HG02943 (cell line): ENCODE data around the gene KRT8.
"Not testable (repeated sequence)": the region's sequence is repeated elsewhere in the genome, so short reads cannot be mapped to it uniquely, and the experiment has no call there.

Experiments
- ATAC-seq: cut with Tn5 transposase; IDR thresholded peaks from one replicate; pipeline ENCODE4 v1.9.1; 2021; ENCODE audit warnings: mild to moderate bottlenecking, low read depth, moderate library complexity; ENCODE audit not compliant: unreplicated experiment

The KRT8 gene

DNA sequence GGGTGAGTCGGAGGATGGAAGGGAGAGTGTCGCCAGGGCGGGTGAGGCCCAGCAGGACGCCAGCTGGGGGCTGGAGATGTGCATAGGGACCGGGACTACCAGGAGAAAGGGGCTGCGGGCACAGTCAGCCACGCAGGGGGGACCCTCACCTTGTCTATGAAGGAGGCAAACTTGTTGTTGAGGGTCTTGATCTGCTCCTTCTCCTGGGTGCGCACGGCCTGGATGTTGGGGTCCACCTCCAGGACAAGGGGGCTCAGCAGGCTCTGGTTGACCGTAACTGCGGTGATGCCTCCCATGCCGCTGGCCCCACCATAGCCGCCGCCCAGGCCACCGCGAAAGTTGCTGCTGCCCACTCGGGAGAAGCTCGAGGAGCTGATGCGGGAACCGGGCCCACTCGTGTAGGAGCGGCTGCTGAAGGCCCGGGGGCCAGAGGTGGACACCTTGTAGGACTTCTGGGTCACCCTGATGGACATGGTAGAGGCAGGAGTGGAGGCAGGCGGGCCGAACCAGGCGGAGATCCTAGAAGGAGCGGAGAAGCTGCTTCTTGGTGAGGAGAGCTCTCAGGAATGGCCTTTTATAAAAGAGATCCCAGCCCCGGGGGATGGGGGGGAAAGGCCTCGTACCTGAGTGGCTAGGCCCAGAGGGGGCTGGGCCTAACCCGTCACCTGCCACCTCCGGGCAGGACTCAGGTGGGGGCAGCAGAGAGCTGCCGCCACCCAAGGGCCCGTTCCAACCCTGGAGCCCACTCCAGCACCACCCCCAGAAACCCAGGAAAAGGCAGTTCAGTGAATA lies at the start of gene KRT8:
KRT8 (minus strand) TSS at position 568 of the 792 bp plus-strand sequence; CDS start at position 473, 95 bp downstream.
- ATAC-seq: not testable (repeated sequence)

DNA sequence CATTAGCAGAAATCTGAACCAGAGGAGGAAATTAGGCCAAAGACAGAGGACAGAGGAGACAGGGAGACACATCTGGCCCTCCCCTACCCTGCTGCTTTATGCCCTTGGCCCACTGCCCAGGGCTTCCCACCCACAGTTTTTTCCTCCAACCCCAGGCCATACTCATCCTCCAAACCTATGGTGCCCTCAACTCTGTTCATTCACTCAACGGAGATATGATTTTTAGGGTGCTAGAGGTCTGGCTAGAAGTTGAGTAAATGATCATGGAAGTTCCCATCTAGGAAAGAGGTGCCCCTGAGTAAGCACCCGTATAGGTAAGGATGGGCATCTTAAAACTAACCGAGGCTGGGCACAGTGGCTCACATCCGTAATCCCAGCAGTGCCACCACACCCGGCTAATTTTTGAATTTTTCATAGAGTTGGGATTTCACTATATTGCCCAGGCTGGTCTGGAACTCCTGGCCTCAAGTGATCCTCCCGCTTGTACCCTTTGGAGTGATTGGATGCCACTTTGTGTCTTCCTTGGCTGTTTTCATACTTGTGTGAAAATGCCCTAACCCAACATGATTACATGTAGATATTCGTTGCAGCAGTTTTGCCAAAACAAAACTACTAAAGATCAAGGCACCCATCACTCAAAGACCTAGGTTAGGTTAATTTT lies 48.4 kb upstream of the KRT8 start:
- no peak for ATAC-seq

DNA sequence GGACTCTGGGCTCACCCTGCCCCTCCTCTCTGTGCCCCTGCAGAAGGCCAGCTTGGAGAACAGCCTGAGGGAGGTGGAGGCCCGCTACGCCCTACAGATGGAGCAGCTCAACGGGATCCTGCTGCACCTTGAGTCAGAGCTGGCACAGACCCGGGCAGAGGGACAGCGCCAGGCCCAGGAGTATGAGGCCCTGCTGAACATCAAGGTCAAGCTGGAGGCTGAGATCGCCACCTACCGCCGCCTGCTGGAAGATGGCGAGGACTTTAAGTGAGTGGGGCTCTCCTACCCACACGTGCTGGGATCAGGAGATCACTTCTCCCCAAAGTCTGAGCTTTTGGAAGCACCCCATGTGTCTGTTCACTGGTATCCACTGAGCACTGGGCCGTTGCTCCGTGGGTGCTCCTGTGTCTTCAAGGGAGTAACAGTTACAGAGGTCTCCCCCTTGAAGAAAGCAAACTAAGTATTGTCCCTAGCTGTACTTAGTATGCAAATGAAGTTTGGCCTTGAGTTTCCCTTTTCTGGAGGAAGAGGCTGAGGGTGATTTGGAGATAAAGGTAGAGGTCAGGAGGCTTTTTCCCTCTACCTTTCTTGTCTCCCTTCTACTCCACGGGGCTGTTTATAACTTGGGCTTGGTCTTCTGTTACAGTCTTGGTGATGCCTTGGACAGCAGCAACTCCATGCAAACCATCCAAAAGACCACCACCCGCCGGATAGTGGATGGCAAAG lies 47.4 kb upstream of the KRT8 start:
- ATAC-seq: no peak

DNA sequence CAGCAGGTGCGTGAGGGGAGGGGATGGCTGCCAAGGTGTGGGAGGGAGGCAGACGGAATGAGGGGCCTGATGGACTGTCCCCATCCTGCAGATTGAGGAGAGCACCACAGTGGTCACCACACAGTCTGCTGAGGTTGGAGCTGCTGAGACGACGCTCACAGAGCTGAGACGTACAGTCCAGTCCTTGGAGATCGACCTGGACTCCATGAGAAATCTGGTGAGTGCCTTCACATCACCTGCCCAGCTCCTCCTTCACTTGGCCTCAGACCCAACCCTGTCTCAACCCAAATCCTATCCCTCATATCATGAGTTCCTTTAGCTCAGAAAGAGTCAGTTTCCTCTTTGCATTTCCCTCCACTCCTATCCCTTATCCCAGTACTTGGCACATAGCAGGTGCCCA lies 46.8 kb upstream of the KRT8 start:
- no peak for ATAC-seq

DNA sequence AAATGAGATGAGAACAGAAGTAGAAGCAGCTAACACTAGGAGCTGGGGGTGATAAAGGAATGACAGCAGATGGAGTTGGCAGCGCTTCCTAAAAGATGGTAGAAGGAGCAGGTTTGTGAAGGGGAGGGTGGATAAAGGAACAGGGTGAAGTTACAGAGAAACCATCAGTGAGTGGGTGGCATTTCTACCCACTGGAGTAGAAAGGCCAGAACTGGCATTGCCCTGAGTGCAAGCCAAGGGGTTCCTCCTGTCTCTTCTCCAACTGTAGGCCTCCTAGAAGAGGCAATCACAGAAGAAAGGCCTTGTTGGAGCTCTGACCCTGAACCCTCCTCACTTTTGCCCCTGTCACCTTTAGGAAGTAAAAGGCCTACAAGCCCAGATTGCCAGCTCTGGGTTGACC lies 46.2 kb upstream of the KRT8 start:
- no peak for ATAC-seq

DNA sequence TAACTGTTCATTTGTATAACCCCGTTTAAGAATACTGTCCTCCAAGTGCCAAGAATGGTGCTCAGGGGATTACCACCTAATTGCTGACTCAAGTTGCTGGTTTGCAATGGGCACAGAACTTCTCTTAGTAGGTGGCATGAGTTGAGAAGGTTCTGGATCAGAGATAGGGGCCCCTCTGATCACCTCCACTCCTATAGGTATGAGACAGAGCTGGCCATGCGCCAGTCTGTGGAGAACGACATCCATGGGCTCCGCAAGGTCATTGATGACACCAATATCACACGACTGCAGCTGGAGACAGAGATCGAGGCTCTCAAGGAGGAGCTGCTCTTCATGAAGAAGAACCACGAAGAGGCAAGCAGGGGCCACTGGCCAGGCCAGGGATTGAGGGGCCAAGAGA lies 45.7 kb upstream of the KRT8 start:
- ATAC-seq: no peak

DNA sequence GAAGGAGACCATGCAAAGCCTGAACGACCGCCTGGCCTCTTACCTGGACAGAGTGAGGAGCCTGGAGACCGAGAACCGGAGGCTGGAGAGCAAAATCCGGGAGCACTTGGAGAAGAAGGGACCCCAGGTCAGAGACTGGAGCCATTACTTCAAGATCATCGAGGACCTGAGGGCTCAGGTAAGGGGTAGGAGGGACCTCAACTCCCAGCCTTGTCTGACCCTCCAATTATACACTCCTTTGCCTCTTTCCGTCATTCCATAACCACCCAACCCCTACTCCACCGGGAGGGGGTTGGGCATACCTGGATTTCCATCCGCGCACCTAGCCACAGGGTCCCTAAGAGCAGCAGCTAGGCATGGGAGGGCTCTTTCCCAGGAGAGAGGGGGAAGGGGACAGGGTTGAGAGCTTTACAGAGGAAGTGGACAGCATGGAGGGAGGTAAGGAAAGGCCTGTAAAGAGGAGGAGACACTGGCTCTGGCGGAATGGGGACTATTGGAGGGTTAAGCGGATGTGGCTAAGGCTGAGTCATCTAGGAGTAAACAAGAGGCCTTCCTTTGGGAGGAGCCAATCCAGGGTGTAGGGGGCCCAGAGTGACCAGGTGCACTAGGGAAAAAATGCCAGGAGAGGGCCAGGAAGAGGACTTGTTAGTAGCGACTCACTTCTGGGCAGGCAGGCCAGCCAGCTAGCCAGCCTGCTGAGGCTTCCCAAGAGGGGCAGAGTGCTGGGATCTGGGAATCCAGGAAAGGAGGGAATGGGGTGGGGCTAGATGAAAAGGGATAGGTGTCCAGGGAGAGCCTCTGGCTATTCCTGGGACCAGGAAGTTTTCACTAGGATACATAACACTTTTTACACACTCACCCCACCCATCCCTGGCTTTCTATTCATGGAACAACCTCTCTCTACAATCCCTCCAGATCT lies 44.8 kb upstream of the KRT8 start:
- ATAC-seq: no peak

DNA sequence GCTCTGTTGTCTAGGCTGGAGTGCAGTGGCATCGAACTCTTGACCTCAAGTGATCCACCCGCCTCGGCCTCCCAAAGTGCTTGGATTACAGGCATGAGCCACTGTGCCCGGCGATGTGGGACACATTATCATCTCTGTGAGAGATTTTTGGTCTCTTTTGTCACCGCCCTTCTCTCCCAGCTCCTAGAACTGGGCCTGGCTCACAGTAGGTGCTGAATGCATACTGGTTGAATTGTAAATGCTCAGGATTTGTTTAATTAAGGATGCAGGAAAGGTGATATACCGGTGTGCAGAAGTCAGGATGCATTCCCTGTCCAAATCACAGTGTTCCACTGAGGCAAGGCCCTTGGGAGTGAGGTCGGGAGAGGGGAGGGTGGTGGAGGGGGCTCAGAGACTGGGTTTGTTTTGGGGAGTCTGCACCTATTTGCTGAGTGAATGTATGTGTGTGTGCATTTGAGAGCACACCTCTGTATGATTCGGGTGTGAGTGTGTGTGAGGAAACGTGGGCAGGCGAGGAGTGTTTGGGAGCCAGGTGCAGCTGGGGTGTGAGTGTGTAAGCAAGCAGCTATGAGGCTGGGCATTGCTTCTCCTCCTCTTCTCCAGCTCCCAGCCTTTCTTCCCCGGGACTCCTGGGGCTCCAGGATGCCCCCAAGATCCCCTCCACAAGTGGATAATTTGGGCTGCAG lies 43.0 kb upstream of the KRT8 start:
- no peak for ATAC-seq

DNA sequence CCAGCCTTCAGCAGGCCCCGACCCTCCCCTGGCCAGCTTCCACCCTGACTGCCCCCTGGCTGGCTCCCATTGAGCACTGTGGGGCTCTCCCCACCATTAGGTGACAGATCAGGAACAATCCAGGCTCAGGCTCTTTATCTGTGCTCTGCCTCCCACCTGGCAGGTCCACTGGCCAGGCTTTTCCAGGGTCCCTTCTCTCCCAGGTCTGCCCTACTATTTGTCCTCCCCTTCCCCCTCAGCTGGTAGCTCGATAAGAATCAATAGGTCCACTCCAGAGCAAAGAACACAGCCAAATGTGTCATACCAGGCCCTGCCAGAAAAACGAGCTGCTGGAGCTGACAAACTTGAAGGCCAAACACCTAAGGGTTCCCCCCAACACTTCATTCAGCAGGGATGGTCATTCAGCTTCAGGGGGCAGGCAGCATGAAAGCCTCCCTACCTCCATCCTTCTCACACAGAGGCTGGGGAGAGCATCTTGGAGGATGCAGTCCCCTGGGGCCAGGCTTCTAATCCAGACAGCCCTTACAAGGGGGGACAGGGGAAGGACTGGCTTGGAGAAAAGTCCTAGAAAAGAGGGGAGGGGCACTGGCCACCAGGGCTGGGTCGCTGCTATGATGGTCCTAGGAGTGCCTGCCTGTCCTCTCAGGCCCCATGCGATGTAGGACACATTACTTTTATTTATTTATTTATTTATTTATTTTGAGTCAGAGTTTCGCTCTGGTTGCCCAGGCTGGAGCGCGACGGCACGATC lies 42.1 kb upstream of the KRT8 start:
- ATAC-seq: no peak

DNA sequence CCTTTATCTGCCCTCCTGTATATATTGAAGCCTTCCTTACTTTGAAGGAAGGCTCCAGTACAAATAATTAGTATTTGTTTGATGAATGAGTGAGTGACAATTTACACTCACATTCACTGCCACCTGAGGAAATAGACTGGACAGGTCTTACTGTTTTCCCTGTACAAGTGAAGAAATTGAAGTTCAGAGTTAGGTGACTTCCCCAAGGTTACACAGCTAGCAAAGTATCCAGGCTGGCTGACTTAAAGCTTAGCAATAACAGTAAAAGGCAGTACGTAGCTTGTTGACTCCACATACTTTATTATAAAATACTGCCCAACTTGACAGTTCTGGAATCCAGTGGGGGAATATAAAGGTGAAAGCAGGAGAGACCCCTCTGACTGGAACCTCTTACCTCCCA lies 41.5 kb upstream of the KRT8 start:
- no peak for ATAC-seq

DNA sequence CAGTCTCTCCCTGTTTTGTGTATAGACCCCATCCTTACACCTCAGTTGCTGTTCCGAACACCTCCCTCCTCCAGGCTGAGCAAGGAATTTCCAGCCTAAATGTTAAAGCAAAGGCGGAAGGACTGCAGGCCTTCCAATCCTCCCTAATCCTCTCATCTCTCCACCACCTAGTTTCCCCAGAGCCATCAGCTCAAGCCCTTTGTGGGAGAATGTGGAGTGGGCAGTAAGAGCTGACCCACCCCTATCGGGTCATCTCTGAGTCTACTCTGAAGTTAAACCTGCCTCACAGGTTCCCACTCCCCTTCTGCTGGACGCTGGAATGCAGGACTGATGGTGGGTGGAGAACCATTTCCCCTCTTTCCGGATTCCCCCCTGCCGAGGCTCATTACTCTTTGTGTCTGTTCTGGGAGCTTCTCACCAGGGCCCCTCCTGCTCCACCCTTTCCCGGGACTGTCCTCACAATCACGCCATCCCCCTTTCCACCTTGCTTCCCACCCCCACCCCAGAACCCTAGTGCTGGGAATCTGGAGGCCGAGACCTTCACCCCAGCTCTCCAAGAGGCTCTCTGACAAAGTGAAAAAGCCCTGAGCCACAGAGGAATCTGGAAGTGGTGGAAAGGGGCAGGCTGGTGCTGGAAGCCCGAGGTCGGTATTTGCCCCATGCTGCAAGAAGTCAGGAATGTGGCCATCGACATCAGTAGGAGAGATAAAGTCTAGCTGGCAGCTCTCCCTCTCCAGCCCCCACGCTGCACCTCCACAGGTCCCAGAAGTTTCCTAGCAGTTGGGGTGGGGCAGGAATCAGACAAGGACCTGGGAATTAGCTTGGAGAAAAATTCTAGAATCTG lies 40.7 kb upstream of the KRT8 start:
- ATAC-seq: no peak

DNA sequence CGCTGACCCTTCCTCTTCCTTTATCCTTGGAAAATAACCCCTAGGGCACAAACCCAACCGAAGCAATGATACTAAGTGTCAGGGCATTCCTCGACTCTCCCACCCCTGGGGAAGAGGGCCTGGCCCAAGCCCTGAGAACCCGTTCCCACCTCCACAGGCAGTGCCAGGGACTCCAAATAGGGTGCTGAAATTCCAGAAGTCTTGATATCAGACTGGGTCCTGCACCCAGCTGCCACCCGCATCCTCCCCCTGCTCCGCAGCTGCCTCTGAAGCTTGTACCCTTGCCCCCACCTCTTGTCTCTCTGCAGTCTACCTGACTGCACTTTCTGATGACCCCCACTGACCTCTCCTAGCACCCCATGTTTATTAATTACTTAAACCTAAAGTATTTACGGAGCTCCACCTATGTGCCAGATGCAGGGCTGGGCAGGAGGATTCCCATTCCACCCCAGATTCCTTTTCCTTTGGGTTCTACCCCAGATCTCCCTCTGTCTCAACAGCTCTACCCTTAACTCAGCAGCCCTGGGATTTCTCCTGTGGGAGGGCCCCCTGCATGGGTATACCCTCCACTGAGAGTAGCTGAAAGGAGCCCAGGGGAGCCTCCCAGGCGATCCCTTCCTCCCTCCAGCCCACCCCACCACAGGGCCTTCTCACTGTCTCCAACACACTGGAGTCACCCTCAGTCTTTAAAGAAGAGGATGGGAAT lies 40.0 kb upstream of the KRT8 start:
- ATAC-seq: no peak

DNA sequence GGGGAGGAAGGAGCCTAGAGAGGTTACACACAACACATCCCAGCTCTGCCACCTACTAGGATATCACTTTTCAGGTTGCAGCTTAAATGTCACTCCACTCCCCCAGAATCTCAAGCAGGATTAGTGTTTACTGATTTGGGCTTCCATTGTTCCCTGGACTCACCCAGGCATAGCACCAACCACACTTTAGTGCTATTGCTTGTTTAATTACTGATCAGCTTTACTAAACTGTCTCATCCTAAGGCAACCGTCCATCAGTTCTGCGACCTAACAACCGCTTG lies 38.0 kb upstream of the KRT8 start:
- ATAC-seq: no peak

DNA sequence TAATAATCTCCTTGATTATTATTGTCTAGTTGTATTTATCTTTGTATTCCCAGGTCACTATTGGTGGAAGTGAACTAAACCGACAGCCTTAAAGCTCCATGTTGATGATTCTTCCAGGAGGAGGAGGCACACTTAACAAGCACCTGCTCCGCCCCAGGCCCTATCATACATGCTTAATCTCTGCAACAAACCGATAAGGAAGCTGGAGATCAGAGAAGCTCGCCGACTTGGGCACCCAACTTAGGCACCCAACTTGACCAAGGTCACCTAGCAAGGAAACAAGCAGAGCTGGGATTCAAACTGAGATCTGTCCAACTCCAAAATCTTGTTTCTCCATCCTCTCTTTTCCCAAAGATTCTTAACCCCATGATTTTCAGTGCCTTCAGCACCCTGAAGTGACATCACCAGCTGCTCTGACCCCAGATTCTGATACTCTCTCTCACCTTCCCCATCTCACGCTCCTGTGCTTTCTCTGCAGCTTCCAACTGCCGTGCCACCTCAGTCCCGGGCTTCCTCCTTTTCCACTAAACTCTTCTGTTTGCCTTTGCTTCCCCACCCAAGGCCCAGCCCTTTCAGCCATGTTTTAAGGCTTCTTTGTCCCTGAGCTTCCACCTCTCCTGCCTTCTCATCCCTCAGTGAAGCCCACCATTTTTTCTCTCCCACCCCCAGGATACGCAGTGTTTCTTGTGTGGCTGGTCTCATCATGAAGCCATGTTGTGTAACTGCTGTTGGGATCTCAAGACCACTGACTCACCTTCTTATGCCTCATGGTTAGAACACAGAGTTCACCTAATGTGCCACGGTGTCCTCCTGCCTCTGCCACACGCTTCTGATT lies 37.4 kb upstream of the KRT8 start:
- no peak for ATAC-seq

DNA sequence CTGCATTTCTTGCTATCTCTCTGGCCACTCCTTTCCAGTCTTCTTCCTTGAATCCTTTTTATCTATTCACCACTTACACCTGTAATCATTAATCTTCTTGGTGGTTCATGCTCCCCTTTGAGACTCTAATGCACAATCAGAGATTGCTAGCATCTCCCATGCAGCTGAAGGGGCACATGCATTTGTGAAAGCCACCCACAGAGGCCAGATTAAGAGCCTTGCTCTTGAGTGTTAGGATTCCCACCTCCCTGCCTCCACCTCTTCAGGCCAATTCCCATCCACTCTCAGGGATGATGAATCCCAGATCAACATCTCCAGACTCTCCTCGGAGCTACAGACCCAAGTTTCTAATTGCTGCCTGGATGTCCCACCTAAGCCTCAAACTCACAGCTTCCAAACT lies 24.7 kb upstream of the KRT8 start:
- no peak for ATAC-seq

DNA sequence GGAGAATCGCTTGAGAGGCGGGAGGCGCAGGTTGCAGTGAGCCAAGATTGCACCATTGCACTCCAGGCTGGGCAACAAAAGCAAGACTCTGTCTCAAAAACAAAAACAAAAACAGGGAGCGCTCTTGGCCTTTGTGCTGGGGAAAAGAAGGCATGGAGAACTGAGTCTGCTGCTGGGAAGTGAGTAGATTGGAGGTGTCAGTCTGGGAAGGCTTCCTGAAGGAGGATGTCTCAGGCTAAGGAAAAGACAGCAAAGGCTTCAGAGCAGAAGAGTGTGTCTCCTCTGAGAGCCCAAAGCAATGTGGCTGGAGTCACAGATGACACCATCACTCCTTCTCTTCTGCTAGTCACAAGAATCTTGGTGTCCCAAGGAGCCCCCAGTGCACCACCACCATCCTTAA lies 23.1 kb upstream of the KRT8 start:
- ATAC-seq: no peak

DNA sequence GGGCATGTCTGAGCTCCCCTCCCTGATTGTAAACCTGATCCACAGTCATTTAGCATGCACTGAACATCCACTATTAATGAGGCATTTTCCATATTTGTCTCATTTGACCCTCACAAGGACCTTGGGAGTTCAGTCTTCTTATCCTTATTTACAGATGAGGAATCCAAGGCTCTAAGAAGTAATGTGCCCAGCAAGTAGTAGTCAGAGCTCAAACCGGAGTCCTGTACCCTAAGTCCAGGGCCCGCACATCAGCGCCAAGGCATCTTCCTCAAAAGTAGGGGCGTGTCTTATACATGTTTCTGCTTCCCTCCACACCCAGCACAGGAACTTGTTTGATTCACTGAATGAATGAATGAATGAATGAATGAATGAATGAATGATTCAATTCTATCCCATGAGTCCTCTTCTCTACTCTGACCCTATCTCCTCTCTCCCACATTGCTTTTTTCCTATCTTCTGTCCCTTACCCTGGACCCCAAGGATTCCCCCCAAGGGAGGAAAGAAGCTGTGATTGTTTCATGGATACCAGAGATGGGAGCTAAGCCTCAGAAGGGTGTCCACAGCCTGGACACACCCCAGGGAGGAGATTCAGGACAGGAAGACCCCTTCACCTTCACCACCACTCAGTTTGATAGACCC lies 21.8 kb upstream of the KRT8 start:
- ATAC-seq: no peak
